Measurements from ENCODE around the gene RBBP5.

DNA sequence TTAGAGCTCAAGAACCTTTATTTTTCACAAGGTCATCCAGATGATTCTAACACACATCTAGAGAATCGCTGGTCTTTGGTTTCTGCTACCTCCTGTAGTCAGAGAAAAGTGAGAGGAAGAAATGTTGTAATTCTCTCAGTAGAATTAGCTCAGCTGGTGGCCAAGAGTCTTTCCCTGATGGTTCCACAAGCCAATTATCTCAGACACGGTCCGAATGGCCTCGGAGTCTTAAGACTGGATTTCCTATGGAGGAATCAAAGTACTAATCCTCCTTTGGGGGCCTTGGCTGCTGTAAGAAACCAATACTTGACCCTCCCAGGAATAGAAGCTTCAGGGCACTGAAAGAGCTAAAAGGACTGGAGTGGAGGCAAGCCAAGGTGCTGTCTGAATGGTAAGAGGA, 39.3 kb downstream of the RBBP5 start:
- TF ChIP-seq CTCF (conservative IDR thresholded peaks at IDR 0.05; ENCODE audit: low read depth in 2 of 2): no peak
- no peak for TF ChIP-seq EZH2 (IDR thresholded peaks at IDR 0.05; ENCODE audit: low read depth, unreplicated experiment)
- TF ChIP-seq REST (IDR thresholded peaks at IDR 0.05; ENCODE audit: unreplicated experiment): no peak
- no peak for TF ChIP-seq POLR2AphosphoS5 (IDR thresholded peaks at IDR 0.05; ENCODE audit: low read depth)
- TF ChIP-seq JUNB (IDR thresholded peaks at IDR 0.05; ENCODE audit: unreplicated experiment): no peak
- no peak for TF ChIP-seq CREB1 (CRISPR knock-in tag; IDR thresholded peaks at IDR 0.05; ENCODE audit: low read depth)
- no peak for TF ChIP-seq NANOG (IDR thresholded peaks at IDR 0.05; ENCODE audit: borderline replicate concordance)
- TF ChIP-seq EZH2phosphoT487 (IDR thresholded peaks at IDR 0.05; ENCODE audit: unreplicated experiment): no peak
- no peak for TF ChIP-seq ZNF331 (CRISPR knock-in tag; IDR thresholded peaks at IDR 0.05; ENCODE audit: low read depth)
- TF ChIP-seq ETS1 (IDR thresholded peaks at IDR 0.05): no peak
- TF ChIP-seq ZNF462 (CRISPR knock-in tag; IDR thresholded peaks at IDR 0.05): no peak
